ENCODE data around the gene HDAC5.

- TF ChIP-seq POLR2A (IDR thresholded peaks at IDR 0.05) (no peak), POLR2AphosphoS5 (IDR thresholded peaks at IDR 0.05) (no peak), CTCF (IDR thresholded peaks at IDR 0.05) (no peak)
Observed at GRCh38 chr17:44164476-44164875, 41.0 kb upstream of the HDAC5 start.

All from breast epithelium (tissue), 3 donors.